ENCODE results near the gene CTNND1.

DNA sequence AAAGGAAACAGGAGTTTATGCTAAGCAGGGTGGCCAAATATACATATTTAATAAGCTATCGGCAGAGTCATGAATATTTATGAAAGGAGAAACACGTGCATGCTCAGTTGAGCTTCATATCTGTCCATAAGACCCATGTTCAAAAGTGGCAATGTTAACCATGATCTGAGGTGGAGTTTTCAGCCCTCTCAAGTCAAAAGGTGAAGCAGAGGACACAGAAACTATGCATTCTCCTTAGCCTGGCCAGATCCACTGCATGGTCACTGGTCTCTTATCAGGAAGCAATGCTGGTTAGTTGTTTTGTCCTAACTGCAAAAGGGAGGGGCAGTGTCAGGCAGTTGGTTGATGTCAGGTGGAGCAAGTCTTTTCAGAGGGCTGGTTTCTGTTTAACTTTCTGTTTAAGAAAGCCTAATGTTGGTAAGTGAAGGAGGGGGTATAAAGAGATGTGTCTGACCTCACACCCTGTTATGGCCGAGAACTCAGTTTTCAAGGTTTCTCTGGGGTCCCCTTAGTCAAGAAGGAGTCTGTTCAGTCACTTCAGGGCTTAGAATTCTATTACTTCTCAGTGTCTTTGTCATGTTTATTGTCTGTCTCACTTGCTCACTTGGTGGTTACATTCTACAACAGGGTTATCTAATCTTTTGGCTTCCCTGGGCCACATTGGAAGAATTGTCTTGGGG lies 25.8 kb upstream of the CTNND1 start:
- TF ChIP-seq, protein P1, sequence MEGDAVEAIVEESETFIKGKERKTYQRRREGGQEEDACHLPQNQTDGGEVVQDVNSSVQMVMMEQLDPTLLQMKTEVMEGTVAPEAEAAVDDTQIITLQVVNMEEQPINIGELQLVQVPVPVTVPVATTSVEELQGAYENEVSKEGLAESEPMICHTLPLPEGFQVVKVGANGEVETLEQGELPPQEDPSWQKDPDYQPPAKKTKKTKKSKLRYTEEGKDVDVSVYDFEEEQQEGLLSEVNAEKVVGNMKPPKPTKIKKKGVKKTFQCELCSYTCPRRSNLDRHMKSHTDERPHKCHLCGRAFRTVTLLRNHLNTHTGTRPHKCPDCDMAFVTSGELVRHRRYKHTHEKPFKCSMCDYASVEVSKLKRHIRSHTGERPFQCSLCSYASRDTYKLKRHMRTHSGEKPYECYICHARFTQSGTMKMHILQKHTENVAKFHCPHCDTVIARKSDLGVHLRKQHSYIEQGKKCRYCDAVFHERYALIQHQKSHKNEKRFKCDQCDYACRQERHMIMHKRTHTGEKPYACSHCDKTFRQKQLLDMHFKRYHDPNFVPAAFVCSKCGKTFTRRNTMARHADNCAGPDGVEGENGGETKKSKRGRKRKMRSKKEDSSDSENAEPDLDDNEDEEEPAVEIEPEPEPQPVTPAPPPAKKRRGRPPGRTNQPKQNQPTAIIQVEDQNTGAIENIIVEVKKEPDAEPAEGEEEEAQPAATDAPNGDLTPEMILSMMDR (conservative IDR thresholded peaks at IDR 0.05; ENCODE audit: low read length) = no peak
- no peak for TF ChIP-seq EZH2phosphoT487 (IDR thresholded peaks at IDR 0.05; ENCODE audit: borderline replicate concordance, low read depth, low read length)
